Thyroid gland (tissue), 4 donors: ENCODE data around the gene E4F1.

Experiments used
- POLR2A ChIP-seq, 2 donors: fragments of 450-650 bp; IDR thresholded peaks; one replicate each; pipeline ENCODE4 v1.6.1; 2017; ENCODE audit warnings: antibody characterized with exemption in 2 of 2, mild to moderate bottlenecking in 2 of 2, moderate library complexity in 1 of 2
- TF ChIP-seq, protein P1 (sequence below), 6 experiments: fragments of 200-600 bp in 3 of 6; fragments of 450-650 bp in 3 of 6; sonication (generic) in 3 of 6; IDR thresholded peaks; one replicate each; pipeline ENCODE4 v1.5.1; 2016 to 2019; ENCODE audit warnings: antibody characterized with exemption in 6 of 6, mild to moderate bottlenecking in 2 of 6, inconsistent platforms in 1 of 6, moderate library complexity in 1 of 6

DNA sequence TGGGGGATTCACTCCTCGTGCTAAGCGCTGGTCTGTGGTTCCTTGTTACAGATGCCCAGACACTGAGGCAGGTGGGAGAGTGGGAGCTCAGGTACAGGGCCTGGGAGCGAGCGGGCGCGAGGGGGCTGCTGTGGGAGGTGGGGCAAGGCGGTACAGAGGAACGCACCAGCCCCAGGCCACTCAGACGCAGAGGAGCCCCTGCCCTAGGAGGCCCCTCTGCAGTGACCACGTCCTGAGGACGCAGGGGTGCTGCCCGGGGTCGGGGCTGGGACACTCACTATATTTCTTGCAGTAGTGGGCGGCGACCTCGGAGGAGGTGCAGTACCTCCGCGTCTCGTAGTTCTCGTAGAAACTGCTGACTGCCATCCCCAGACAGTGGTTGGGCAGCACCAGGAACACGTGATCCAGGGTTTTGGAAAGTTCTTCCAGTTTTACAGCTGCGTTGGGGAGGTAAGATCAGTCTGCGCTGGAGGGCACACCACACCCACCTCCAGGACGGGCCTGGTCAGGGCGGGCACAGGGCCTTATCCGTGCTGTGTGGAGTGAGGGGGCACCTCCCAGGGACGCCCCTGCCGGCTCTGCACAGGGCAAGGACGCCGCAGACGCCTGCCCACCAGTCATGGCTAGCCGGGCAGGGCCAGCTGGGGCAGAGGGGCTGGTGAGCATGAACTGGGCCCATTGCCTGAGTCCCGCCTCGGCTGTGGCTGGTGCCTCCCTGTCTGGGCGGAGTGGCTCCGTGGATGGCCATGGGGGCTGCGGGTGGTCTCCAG, 60.8 kb downstream of the E4F1 start:
- TF ChIP-seq, protein P1, sequence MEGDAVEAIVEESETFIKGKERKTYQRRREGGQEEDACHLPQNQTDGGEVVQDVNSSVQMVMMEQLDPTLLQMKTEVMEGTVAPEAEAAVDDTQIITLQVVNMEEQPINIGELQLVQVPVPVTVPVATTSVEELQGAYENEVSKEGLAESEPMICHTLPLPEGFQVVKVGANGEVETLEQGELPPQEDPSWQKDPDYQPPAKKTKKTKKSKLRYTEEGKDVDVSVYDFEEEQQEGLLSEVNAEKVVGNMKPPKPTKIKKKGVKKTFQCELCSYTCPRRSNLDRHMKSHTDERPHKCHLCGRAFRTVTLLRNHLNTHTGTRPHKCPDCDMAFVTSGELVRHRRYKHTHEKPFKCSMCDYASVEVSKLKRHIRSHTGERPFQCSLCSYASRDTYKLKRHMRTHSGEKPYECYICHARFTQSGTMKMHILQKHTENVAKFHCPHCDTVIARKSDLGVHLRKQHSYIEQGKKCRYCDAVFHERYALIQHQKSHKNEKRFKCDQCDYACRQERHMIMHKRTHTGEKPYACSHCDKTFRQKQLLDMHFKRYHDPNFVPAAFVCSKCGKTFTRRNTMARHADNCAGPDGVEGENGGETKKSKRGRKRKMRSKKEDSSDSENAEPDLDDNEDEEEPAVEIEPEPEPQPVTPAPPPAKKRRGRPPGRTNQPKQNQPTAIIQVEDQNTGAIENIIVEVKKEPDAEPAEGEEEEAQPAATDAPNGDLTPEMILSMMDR (IDR thresholded peaks at IDR 0.05), result no peak
- TF ChIP-seq POLR2A (IDR thresholded peaks at IDR 0.05), result no peak
